GM18909 (cell line): ENCODE results near the gene MANBA.
A peak's percentile ranks its signal among the peaks of the same experiment; 100 is the strongest.
"Not testable (repeated sequence)": the region's sequence is repeated elsewhere in the genome, so short reads cannot be mapped to it uniquely, and the experiment has no call there.

Experiments
- ATAC-seq: cut with Tn5 transposase; IDR thresholded peaks from one replicate; pipeline ENCODE4 v1.9.1; 2021; ENCODE audit warnings: mild to moderate bottlenecking; ENCODE audit not compliant: unreplicated experiment, poor library complexity

MANBA gene

GRCh38 chr4:102764901-102765300, 4.1 kb upstream of the MANBA start:
- ATAC-seq, result no peak

- no peak for ATAC-seq
Measured at GRCh38 chr4:102761906-102762305, 1.1 kb upstream of the MANBA start.

GRCh38 chr4:102761296-102761701, 531 bp upstream of the MANBA start:
- peak; percentile 31 for ATAC-seq

- ATAC-seq, result peak; percentile 66
Measured at GRCh38 chr4:102759831-102760644, 730 bp downstream of the MANBA start.

GRCh38 chr4:102758241-102759160, 2.3 kb downstream of the MANBA start:
- no peak for ATAC-seq

GRCh38 chr4:102757681-102758080, 3.1 kb downstream of the MANBA start:
- ATAC-seq, result no peak

GRCh38 chr4:102754044-102754443, 6.7 kb downstream of the MANBA start:
- no peak for ATAC-seq

- ATAC-seq, result no peak
Measured at GRCh38 chr4:102751941-102752340, 8.8 kb downstream of the MANBA start.

- ATAC-seq, result peak; percentile 99
Measured at GRCh38 chr4:102743352-102743751, 17.4 kb downstream of the MANBA start.

GRCh38 chr4:102738802-102739201, 22.0 kb downstream of the MANBA start:
- not testable (repeated sequence) for ATAC-seq

GRCh38 chr4:102736636-102737549, 23.9 kb downstream of the MANBA start:
- ATAC-seq, result no peak

- ATAC-seq, result no peak
Measured at GRCh38 chr4:102735582-102735981, 25.2 kb downstream of the MANBA start.

- ATAC-seq, result peak; percentile 99
Measured at GRCh38 chr4:102734591-102735385, 26.0 kb downstream of the MANBA start.

GRCh38 chr4:102734116-102734515, 26.7 kb downstream of the MANBA start:
- peak; percentile 59 for ATAC-seq

- no peak for ATAC-seq
Measured at GRCh38 chr4:102733084-102733483, 27.7 kb downstream of the MANBA start.

- no peak for ATAC-seq
Measured at GRCh38 chr4:102732678-102733077, 28.1 kb downstream of the MANBA start.

GRCh38 chr4:102730968-102731533, 29.7 kb downstream of the MANBA start:
- no peak for ATAC-seq

GRCh38 chr4:102729486-102729885, 31.3 kb downstream of the MANBA start:
- ATAC-seq, result not testable (repeated sequence)

- not testable (repeated sequence) for ATAC-seq
Measured at GRCh38 chr4:102726919-102727318, 33.8 kb downstream of the MANBA start.
